ENCODE results near the gene HDLBP. TPM values are rescaled to one million over a fixed set of nuclear protein-coding genes. Genes with fewer than 3 reads are reported as not detected.

HDLBP gene
- total RNA-seq, 1 donor from 2014 or later: 216 TPM

GRCh38 chr2:241275504-241275903, 40.0 kb downstream of the HDLBP start:
- H3K27ac Mint-ChIP-seq (ENCODE audit: unreplicated experiment): no peak overlapping the region
- peaks cover 11% of the 10 kb centered on the region for H3K9me3 Mint-ChIP-seq (ENCODE audit: unreplicated experiment)
- H3K4me3 Mint-ChIP-seq (ENCODE audit: unreplicated experiment): no peak overlapping the region
- TF ChIP-seq CTCF (IDR thresholded peaks at IDR 0.05; ENCODE audit: partially characterized antibody, unreplicated experiment): no peak
- peaks cover 22% of the 10 kb centered on the region for H3K4me1 Mint-ChIP-seq (ENCODE audit: low read depth, unreplicated experiment)
- H3K36me3 Mint-ChIP-seq (ENCODE audit: unreplicated experiment): peaks cover 15% of the 10 kb centered on the region
- peaks cover 10% of the 10 kb centered on the region for H3K27me3 Mint-ChIP-seq (ENCODE audit: unreplicated experiment)
- DNase-seq: no peak

DNA sequence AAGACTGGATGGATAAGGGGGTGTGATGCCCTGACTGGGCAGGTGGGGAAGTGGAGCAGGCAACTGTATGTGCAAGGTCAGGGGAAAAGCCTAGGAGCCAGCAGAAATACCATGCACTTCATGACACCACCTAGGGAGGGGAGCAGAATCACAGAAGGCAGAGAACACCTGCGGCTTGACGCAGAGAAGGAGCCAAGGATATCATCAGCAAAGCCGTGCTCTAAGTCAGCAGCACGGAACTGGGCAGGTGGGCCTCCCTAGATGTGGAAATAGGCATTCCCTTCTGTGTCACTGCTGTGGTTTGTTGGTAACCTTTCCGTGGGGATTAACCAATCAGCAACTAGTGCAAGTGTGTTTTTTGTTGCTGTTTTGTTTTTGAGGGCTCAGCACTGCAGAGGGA, 41.3 kb downstream of the HDLBP start:
- H3K36me3 Mint-ChIP-seq (ENCODE audit: unreplicated experiment): peaks cover 15% of the 10 kb centered on the region
- no peak for TF ChIP-seq CTCF (IDR thresholded peaks at IDR 0.05; ENCODE audit: partially characterized antibody, unreplicated experiment)
- H3K27me3 Mint-ChIP-seq (ENCODE audit: unreplicated experiment): peaks cover 8% of the 10 kb centered on the region
- no peak overlapping the region for H3K27ac Mint-ChIP-seq (ENCODE audit: unreplicated experiment)
- peak overlapping the region; percentile 7 for H3K4me3 Mint-ChIP-seq (ENCODE audit: unreplicated experiment)
- no peak for DNase-seq
- H3K9me3 Mint-ChIP-seq (ENCODE audit: unreplicated experiment): peaks cover 11% of the 10 kb centered on the region
- peaks cover 16% of the 10 kb centered on the region for H3K4me1 Mint-ChIP-seq (ENCODE audit: low read depth, unreplicated experiment)

DNA sequence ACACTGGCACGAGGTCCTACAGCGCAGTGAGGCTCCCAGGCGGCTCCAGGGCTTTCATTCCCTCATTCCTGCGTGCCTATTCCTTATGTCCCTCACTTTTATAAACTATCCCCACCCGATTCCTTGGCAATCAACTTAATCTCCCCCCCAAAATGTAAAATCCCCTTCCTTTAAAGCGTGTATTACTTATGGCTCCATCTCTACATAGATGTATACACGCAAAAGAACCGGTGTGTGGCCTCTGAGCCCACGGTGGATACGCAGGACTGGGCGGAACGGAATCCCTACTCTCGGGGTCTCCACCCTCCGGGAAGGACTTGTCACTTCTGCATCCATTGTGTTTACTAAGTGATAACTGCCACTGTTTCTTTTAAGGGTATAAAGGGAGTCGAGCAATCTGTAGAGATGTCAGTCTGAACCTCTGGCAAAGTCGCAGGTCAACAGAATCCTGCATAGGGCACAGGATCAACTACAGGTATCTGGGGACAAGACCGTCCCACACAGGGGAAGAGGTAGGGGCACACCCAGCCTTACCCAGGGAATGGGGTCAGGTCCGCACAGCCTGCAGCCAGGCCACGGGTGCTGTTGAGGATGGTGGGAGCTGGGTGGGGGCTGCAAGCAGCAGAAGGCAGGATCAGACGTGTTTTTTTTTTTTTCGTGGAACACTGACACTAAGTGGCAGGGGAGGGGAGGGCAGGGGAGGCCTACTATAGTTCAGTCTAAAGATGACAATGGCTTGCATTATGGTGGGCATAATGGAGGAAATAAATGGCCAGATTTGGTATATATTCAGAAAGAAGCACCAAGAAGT, 42.1 kb downstream of the HDLBP start:
- H3K36me3 Mint-ChIP-seq (ENCODE audit: unreplicated experiment): peaks cover 15% of the 10 kb centered on the region
- H3K27me3 Mint-ChIP-seq (ENCODE audit: unreplicated experiment): peaks cover 8% of the 10 kb centered on the region
- no peak for DNase-seq
- peak overlapping the region; percentile 50 for H3K27ac Mint-ChIP-seq (ENCODE audit: unreplicated experiment)
- H3K9me3 Mint-ChIP-seq (ENCODE audit: unreplicated experiment): peaks cover 11% of the 10 kb centered on the region
- no peak for TF ChIP-seq CTCF (IDR thresholded peaks at IDR 0.05; ENCODE audit: partially characterized antibody, unreplicated experiment)
- peak overlapping the region; percentile 82 for H3K4me3 Mint-ChIP-seq (ENCODE audit: unreplicated experiment)
- peaks cover 16% of the 10 kb centered on the region for H3K4me1 Mint-ChIP-seq (ENCODE audit: low read depth, unreplicated experiment)

- no peak for TF ChIP-seq CTCF (IDR thresholded peaks at IDR 0.05; ENCODE audit: partially characterized antibody, unreplicated experiment)
- Mint-ChIP-seq H3K27me3 (ENCODE audit: unreplicated experiment) (peaks cover 8% of the 10 kb centered on the region), H3K27ac (ENCODE audit: unreplicated experiment) (peak overlapping the region; percentile 50), H3K4me1 (ENCODE audit: low read depth, unreplicated experiment) (peaks cover 16% of the 10 kb centered on the region), H3K36me3 (ENCODE audit: unreplicated experiment) (peaks cover 22% of the 10 kb centered on the region), H3K4me3 (ENCODE audit: unreplicated experiment) (peak overlapping the region; percentile 82), H3K9me3 (ENCODE audit: unreplicated experiment) (peaks cover 11% of the 10 kb centered on the region)
- peak; percentile 68 for DNase-seq
Measured at GRCh38 chr2:241272303-241273209, 42.9 kb downstream of the HDLBP start.

All from glutamatergic neuron (in vitro differentiated cells).